Measurements from ENCODE around the gene SUSD6. TPM values are rescaled to one million over a fixed set of nuclear protein-coding genes. Genes with fewer than 3 reads are reported as not detected.

The SUSD6 gene
- total RNA-seq, 1 donor = 17.7 TPM

DNA sequence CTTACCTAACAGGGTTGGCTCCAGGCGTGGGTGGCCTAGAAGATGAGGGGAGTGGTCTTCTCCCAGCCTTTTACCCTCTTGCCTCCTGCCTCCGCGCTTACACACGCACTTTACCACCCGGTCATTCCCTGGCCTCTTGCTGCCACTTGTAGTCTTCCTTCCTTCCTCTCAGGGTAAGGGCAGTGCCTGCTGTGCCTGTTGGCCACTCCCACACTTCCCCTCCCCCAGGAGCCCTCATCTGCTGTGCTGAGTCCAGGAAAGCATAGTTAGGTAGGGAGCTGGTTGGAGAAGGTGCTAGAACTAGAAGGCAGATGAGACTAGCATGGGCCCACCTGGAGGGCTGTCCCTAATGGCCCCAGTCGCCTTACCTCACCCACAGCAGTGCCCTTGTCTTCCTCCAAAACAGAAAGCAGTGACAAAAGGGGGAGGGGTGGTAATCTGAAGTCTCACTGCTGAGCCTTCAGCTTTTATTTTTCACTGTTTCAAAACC is 101.2 kb downstream of the SUSD6 start:
- H3K9me3 ChIP-seq (ENCODE audit: low read depth, low read length) = no peaks in the 10 kb centered on the region
- TF ChIP-seq, protein P1, sequence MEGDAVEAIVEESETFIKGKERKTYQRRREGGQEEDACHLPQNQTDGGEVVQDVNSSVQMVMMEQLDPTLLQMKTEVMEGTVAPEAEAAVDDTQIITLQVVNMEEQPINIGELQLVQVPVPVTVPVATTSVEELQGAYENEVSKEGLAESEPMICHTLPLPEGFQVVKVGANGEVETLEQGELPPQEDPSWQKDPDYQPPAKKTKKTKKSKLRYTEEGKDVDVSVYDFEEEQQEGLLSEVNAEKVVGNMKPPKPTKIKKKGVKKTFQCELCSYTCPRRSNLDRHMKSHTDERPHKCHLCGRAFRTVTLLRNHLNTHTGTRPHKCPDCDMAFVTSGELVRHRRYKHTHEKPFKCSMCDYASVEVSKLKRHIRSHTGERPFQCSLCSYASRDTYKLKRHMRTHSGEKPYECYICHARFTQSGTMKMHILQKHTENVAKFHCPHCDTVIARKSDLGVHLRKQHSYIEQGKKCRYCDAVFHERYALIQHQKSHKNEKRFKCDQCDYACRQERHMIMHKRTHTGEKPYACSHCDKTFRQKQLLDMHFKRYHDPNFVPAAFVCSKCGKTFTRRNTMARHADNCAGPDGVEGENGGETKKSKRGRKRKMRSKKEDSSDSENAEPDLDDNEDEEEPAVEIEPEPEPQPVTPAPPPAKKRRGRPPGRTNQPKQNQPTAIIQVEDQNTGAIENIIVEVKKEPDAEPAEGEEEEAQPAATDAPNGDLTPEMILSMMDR (IDR thresholded peaks at IDR 0.05; ENCODE audit: extremely low read depth, low read depth, low read length) = no peak
- H3K4me2 ChIP-seq (ENCODE audit: insufficient read depth, low read length) = no peak overlapping the region
- no peak overlapping the region for H3K27ac ChIP-seq (ENCODE audit: low read depth, low read length)
- DNase-seq (ENCODE audit: insufficient read length, low spot score, missing footprints) = no peak
- H3K27me3 ChIP-seq (ENCODE audit: insufficient read depth, low read length) = no peaks in the 10 kb centered on the region
- H3K36me3 ChIP-seq (ENCODE audit: insufficient read depth, low read length) = peaks cover 23% of the 10 kb centered on the region
- H3K79me2 ChIP-seq (ENCODE audit: insufficient read depth, low read length) = no peaks in the 10 kb centered on the region
- H3K4me1 ChIP-seq (ENCODE audit: insufficient read depth, low read length) = peaks cover 17% of the 10 kb centered on the region
- H2AFZ ChIP-seq (ENCODE audit: low read length) = no peak overlapping the region
- no peak overlapping the region for H3K4me3 ChIP-seq (ENCODE audit: insufficient read depth, low read length)
- peaks cover 8% of the 10 kb centered on the region for H4K20me1 ChIP-seq (ENCODE audit: insufficient read depth, low read length)

DNA sequence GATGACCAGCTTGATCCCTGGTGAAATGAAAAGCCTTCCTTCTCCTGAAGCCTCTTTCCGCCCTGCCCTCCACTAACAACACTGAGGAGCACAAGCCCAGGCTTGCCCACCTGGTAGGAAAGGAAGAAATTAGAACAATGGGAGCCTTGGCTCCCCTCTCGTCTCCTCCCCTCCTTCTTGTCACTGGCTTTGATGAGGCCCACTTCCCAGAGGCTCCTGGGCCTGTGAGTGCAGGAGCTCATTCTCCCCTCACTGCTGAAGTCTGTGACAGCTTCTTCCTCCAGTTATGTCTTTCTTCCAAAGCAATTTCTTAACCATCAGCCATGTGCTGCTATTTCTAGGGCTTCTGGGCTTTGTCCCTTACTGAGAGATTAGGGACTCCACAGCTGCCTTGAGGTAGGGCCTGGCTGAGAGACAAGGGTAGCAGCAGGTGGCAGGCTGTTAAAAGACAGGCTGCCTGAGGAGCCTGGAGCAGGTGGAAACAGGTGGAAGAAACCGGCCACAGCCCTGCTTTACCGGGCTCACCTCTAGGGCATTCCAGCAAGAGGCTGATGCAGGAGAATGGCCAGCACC is 101.9 kb downstream of the SUSD6 start:
- Histone ChIP-seq H3K4me1 (ENCODE audit: insufficient read depth, low read length) (peaks cover 17% of the 10 kb centered on the region), H3K27ac (ENCODE audit: low read depth, low read length) (no peak overlapping the region), H3K4me3 (ENCODE audit: insufficient read depth, low read length) (no peak overlapping the region), H3K9me3 (ENCODE audit: low read depth, low read length) (no peaks in the 10 kb centered on the region), H2AFZ (ENCODE audit: low read length) (no peak overlapping the region), H3K79me2 (ENCODE audit: insufficient read depth, low read length) (no peaks in the 10 kb centered on the region), H3K27me3 (ENCODE audit: insufficient read depth, low read length) (no peaks in the 10 kb centered on the region), H4K20me1 (ENCODE audit: insufficient read depth, low read length) (peaks cover 8% of the 10 kb centered on the region), H3K36me3 (ENCODE audit: insufficient read depth, low read length) (peaks cover 22% of the 10 kb centered on the region), H3K4me2 (ENCODE audit: insufficient read depth, low read length) (no peak overlapping the region)
- TF ChIP-seq, protein P1 (IDR thresholded peaks at IDR 0.05; ENCODE audit: extremely low read depth, low read depth, low read length) = no peak
- DNase-seq (ENCODE audit: insufficient read length, low spot score, missing footprints) = no peak

DNA sequence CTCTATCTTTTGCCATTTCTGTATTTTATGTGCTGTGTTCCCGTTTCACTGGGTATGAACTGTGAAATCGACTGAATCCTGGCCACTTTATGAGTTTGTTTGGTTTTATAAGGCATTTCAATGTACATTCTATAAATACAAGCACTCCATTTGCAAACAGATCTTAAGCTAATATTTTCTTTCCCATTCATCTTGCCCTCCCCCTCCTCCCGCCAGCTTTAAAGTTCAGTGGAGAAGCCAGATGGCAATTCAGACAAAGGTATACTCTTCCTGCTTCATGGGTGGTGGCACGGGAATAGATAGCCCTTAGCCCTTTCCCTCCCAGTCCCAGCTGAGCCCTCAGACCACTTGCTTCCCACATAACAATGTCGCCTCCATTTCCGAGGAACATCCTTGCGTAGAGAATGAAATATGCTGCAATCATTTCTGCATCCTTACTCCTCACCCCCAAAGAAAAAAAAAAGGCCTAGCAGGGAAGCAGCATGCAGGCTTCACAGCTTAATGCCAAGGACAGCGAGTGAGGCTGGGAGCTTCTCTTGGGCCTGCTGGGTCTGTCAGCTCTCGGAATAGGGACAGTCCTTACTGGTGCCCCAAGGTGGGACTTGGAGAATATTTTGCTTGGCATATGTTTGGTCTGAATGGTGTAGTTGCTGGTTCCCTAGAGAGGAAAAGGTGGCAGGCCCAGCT is 102.7 kb downstream of the SUSD6 start:
- no peak for DNase-seq (ENCODE audit: insufficient read length, low spot score, missing footprints)
- no peaks in the 10 kb centered on the region for H3K9me3 ChIP-seq (ENCODE audit: low read depth, low read length)

More for the DNA sequence above, 102.7 kb downstream of the SUSD6 start:
- Histone ChIP-seq H3K36me3 (ENCODE audit: insufficient read depth, low read length) (peaks cover 14% of the 10 kb centered on the region), H2AFZ (ENCODE audit: low read length) (no peak overlapping the region), H3K4me2 (ENCODE audit: insufficient read depth, low read length) (no peak overlapping the region), H3K27me3 (ENCODE audit: insufficient read depth, low read length) (no peaks in the 10 kb centered on the region), H3K4me3 (ENCODE audit: insufficient read depth, low read length) (no peak overlapping the region), H3K4me1 (ENCODE audit: insufficient read depth, low read length) (peaks cover 21% of the 10 kb centered on the region), H3K79me2 (ENCODE audit: insufficient read depth, low read length) (no peaks in the 10 kb centered on the region), H3K27ac (ENCODE audit: low read depth, low read length) (no peak overlapping the region), H4K20me1 (ENCODE audit: insufficient read depth, low read length) (peaks cover 5% of the 10 kb centered on the region)
- TF ChIP-seq, protein P1 (IDR thresholded peaks at IDR 0.05; ENCODE audit: extremely low read depth, low read depth, low read length) = no peak

Data from osteoblast (primary cell).